ENCODE data around the gene LRRTM4. TPM values are rescaled to one million over a fixed set of nuclear protein-coding genes. Genes with fewer than 3 reads are reported as not detected.

Gene LRRTM4
- polyA plus RNA-seq, 2 of the 4 experiments (the other 2 are of a cell fraction), result 0.03 TPM; not detected in 1

- TF ChIP-seq HMGXB4 (CRISPR knock-in tag; IDR thresholded peaks at IDR 0.05; ENCODE audit: borderline replicate concordance) (no peak), FOXS1 (CRISPR knock-in tag; IDR thresholded peaks at IDR 0.05) (no peak), EP300 (IDR thresholded peaks at IDR 0.05) (no peak), JUN (IDR thresholded peaks at IDR 0.05) (no peak), ELK1 (IDR thresholded peaks at IDR 0.05; ENCODE audit: low read depth, low read length) (no peak), RNF2 (IDR thresholded peaks at IDR 0.05; ENCODE audit: borderline replicate concordance, low read depth) (no peak), RCOR1 (IDR thresholded peaks at IDR 0.05; ENCODE audit: low read depth, low read length) (no peak)
Observed at GRCh38 chr2:76763276-76763675, 758.9 kb downstream of the LRRTM4 start (continued).

- Histone ChIP-seq H3K4me1 (no peaks in the 10 kb centered on the region), H3K9me3 (0 out of 3 replicates have a peak, but pooled peaks cover 7% of the 10 kb centered on the region), H3K4me3 (no peak overlapping the region), H3K27ac (no peak overlapping the region), H3K4me2 (no peak overlapping the region)
- no peak for ATAC-seq
- TF ChIP-seq, protein P1, sequence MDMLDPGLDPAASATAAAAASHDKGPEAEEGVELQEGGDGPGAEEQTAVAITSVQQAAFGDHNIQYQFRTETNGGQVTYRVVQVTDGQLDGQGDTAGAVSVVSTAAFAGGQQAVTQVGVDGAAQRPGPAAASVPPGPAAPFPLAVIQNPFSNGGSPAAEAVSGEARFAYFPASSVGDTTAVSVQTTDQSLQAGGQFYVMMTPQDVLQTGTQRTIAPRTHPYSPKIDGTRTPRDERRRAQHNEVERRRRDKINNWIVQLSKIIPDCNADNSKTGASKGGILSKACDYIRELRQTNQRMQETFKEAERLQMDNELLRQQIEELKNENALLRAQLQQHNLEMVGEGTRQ (IDR thresholded peaks at IDR 0.05), result no peak
- 15% methylated on average over 4 of the region's 4 CpGs for WGBS (ENCODE audit: missing lambda C conversion rate)
- DNase-seq (ENCODE audit: low read depth in 1 of 2, low spot score in 1 of 2), result no peak
- ChIA-PET POLR2A (no interaction called here), CTCF (no interaction called here)
- FAIRE-seq, result no peak
Observed at GRCh38 chr2:76760367-76760704, 761.8 kb downstream of the LRRTM4 start.

GRCh38 chr2:76759634-76760366 is 762.4 kb downstream of the LRRTM4 start:
- 0 out of 3 replicates have a peak, but pooled peaks cover 7% of the 10 kb centered on the region for H3K9me3 ChIP-seq
- FAIRE-seq, result no peak
- H3K4me1 ChIP-seq, result no peaks in the 10 kb centered on the region
- ATAC-seq, result no peak
- TF ChIP-seq HEYL (CRISPR knock-in tag; IDR thresholded peaks at IDR 0.05) (no peak), ZSCAN20 (CRISPR knock-in tag; IDR thresholded peaks at IDR 0.05) (no peak), HMGXB4 (CRISPR knock-in tag; IDR thresholded peaks at IDR 0.05; ENCODE audit: borderline replicate concordance) (no peak)
- TF ChIP-seq, protein P2, sequence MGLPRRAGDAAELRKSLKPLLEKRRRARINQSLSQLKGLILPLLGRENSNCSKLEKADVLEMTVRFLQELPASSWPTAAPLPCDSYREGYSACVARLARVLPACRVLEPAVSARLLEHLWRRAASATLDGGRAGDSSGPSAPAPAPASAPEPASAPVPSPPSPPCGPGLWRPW (IDR thresholded peaks at IDR 0.05), result no peak
- no peak overlapping the region for H3K4me3 ChIP-seq
- no peak overlapping the region for H3K4me2 ChIP-seq
- ChIA-PET CTCF (no interaction called here), POLR2A (no interaction called here)
- 13% methylated on average over 7 of the region's 7 CpGs for WGBS (ENCODE audit: missing lambda C conversion rate)
- H3K27ac ChIP-seq, result no peak overlapping the region
- no peak for DNase-seq (ENCODE audit: low read depth in 1 of 2, low spot score in 1 of 2)

- POLR2A ChIA-PET, result no interaction called here
- H3K9me3 ChIP-seq, result peaks cover 3% of the 10 kb centered on the region; the same call in 1 of the 3 replicates
- H3K27ac ChIP-seq, result no peak overlapping the region
- H3K4me3 ChIP-seq, result no peak overlapping the region
- TF ChIP-seq NPAS2 (CRISPR knock-in tag; IDR thresholded peaks at IDR 0.05; ENCODE audit: borderline replicate concordance), result no peak
- no peaks in the 10 kb centered on the region for H3K4me1 ChIP-seq
- FAIRE-seq, result no peak
- no peak for ATAC-seq
- CTCF ChIA-PET, result interaction anchor here (1.3 kb wide), 1 partner anchor 12 kb away, joined by 3 read pairs; no protein-coding TSS in a partner anchor
- WGBS (ENCODE audit: missing lambda C conversion rate), result 3% methylated on average over 1 of the region's 1 CpG
- no peak for DNase-seq (ENCODE audit: low read depth in 1 of 2, low spot score in 1 of 2)
- H3K4me2 ChIP-seq, result no peak overlapping the region
Observed at GRCh38 chr2:76752506-76752905, 769.7 kb downstream of the LRRTM4 start.
